GM12891 (cell line): ENCODE data around the gene BMP8B.

Source experiments
- POLR2A ChIP-seq: IDR thresholded peaks from 2 replicates; pipeline ENCODE4 v1.6.1; 2011; ENCODE audit warnings: low read depth, low read length, control low read depth
- POLR2AphosphoS5 ChIP-seq: IDR thresholded peaks from 2 replicates; pipeline ENCODE4 v1.6.1; 2011; ENCODE audit warnings: low read depth, low read length, control low read depth
- POU2F2 ChIP-seq: IDR thresholded peaks from 2 replicates; pipeline ENCODE4 v1.6.1; 2011; ENCODE audit warnings: low read depth, mild to moderate bottlenecking, control low read depth, low read length, moderate library complexity
- SPI1 ChIP-seq: IDR thresholded peaks from 2 replicates; pipeline ENCODE4 v1.6.1; 2011; ENCODE audit warnings: low read depth, low read length, control low read depth
- TAF1 ChIP-seq: IDR thresholded peaks from 2 replicates; pipeline ENCODE4 v1.6.1; 2011; ENCODE audit warnings: low read depth, low read length, control low read depth

- no peak for TF ChIP-seq POLR2AphosphoS5
- no peak for TF ChIP-seq POLR2A
- TF ChIP-seq POU2F2: no peak
- no peak for TF ChIP-seq TAF1
- no peak for TF ChIP-seq SPI1
Observed at GRCh38 chr1:39808784-39809517, 20.3 kb upstream of the BMP8B start.
